CD14-positive monocyte (primary cell): Measurements from ENCODE around the gene PPFIBP1. TPM values are rescaled to one million over a fixed set of nuclear protein-coding genes. Genes with fewer than 3 reads are reported as not detected.

Experiments
- DNase-seq, 3 donors: peaks; one replicate each; pipeline ENCODE4 v3.0.0-alpha.2; 2011 to 2022
- H2AFZ ChIP-seq: 2 replicates; pipeline ENCODE4 v1.6.0; 2012; ENCODE audit warnings: mild to moderate bottlenecking, low read depth, low read length, inconsistent platforms; ENCODE audit not compliant: insufficient read depth, poor library complexity, severe bottlenecking
- H3K27ac ChIP-seq, 2 donors: 1 replicate in 1 of 2; 2 replicates in 1 of 2; pipeline ENCODE4 v1.5.1; 2012 to 2013; ENCODE audit warnings: low read length in 2 of 2, control low read depth in 1 of 2, inconsistent platforms in 1 of 2, low read depth in 1 of 2, mild to moderate bottlenecking in 1 of 2
- H3K27me3 ChIP-seq, 2 donors: one replicate each; pipeline versions ENCODE4 v1.6.0 to v1.6.1; 2011 to 2013; ENCODE audit warnings: low read length in 2 of 2; ENCODE audit not compliant: control insufficient read depth in 2 of 2, insufficient read depth in 2 of 2
- H3K36me3 ChIP-seq, 2 donors: replicated peaks in 1 of 2; 1 replicate in 1 of 2; 2 replicates in 1 of 2; pipeline versions ENCODE4 v1.5.1 to v1.6.1; 2012 to 2013; ENCODE audit warnings: low read length in 2 of 2, control low read depth in 1 of 2, inconsistent platforms in 1 of 2, mild to moderate bottlenecking in 1 of 2; ENCODE audit not compliant: insufficient read depth in 2 of 2, control insufficient read depth in 1 of 2
- H3K4me1 ChIP-seq, 2 donors: 1 replicate in 1 of 2; 2 replicates in 1 of 2; pipeline versions ENCODE4 v1.5.1 to v1.6.1; 2012 to 2013; ENCODE audit warnings: low read length in 2 of 2, control low read depth in 1 of 2, inconsistent platforms in 1 of 2, mild to moderate bottlenecking in 1 of 2, moderate library complexity in 1 of 2; ENCODE audit not compliant: insufficient read depth in 2 of 2, control insufficient read depth in 1 of 2
- H3K4me2 ChIP-seq: replicated peaks from 2 replicates; pipeline ENCODE3; 2012; ENCODE audit warnings: low read length, moderate library complexity, mild to moderate bottlenecking; ENCODE audit not compliant: poor library complexity, severe bottlenecking; ENCODE audit errors: extremely low read depth
- H3K4me3 ChIP-seq, 3 experiments: fragments of 200-600 bp in 1 of 3; sonication (generic) in 1 of 3; replicated peaks in 1 of 3; 1 replicate in 2 of 3; 2 replicates in 1 of 3; pipeline ENCODE4 v1.5.1; 2011 to 2013; ENCODE audit warnings: low read length in 3 of 3, mild to moderate bottlenecking in 3 of 3, control low read depth in 2 of 3, low read depth in 2 of 3, inconsistent platforms in 1 of 3, moderate library complexity in 1 of 3
- H3K79me2 ChIP-seq: 2 replicates; pipeline ENCODE4 v1.6.0; 2012; ENCODE audit warnings: mild to moderate bottlenecking, control low read depth, inconsistent platforms, low read length, moderate library complexity; ENCODE audit not compliant: insufficient read depth
- H3K9ac ChIP-seq: 2 replicates; pipeline ENCODE4 v1.6.0; 2017; ENCODE audit warnings: low read length, mild to moderate bottlenecking; ENCODE audit not compliant: insufficient read depth, poor library complexity, severe bottlenecking
- H3K9me3 ChIP-seq, 2 donors: replicated peaks in 1 of 2; 1 replicate in 1 of 2; 2 replicates in 1 of 2; pipeline versions ENCODE4 v1.5.1 to v1.6.1; 2012 to 2013; ENCODE audit warnings: low read length in 2 of 2, control low read depth in 1 of 2; ENCODE audit not compliant: control insufficient read depth in 1 of 2, insufficient read depth in 1 of 2
- H4K20me1 ChIP-seq: 2 replicates; pipeline ENCODE4 v1.6.0; 2012; ENCODE audit warnings: mild to moderate bottlenecking, low read length, control low read depth, moderate library complexity; ENCODE audit not compliant: insufficient read depth
- H3K27ac Mint-ChIP-seq, 7 donors: one replicate each; pipeline ENCODE4 v1.8.0; 2020; ENCODE audit warnings: mild to moderate bottlenecking in 7 of 7, mixed read lengths in 7 of 7, moderate library complexity in 6 of 7, inconsistent platforms in 2 of 7
- H3K27me3 Mint-ChIP-seq, 3 donors: one replicate each; pipeline ENCODE4 v1.8.0; 2021 to 2022; ENCODE audit warnings: low read depth in 3 of 3, mild to moderate bottlenecking in 3 of 3, mixed read lengths in 3 of 3, moderate library complexity in 3 of 3, inconsistent platforms in 1 of 3
- H3K36me3 Mint-ChIP-seq, 2 donors: one replicate each; pipeline ENCODE4 v1.8.0; 2020; ENCODE audit warnings: mixed read lengths in 2 of 2, inconsistent platforms in 1 of 2, mild to moderate bottlenecking in 1 of 2
- H3K4me1 Mint-ChIP-seq: one replicate; pipeline ENCODE4 v1.8.0; 2020; ENCODE audit warnings: mild to moderate bottlenecking, mixed read lengths
- H3K4me3 Mint-ChIP-seq, 2 donors: one replicate each; pipeline ENCODE4 v1.8.0; 2020; ENCODE audit warnings: mild to moderate bottlenecking in 2 of 2, mixed read lengths in 2 of 2, moderate library complexity in 1 of 2
- H3K9me3 Mint-ChIP-seq, 7 donors: one replicate each; pipeline ENCODE4 v1.8.0; 2020 to 2022; ENCODE audit warnings: mixed read lengths in 7 of 7, mild to moderate bottlenecking in 6 of 7, moderate library complexity in 6 of 7, inconsistent platforms in 2 of 7
- CTCF ChIP-seq: fragments of 200-600 bp; IDR thresholded peaks from one replicate; pipeline ENCODE4 v1.8.0; 2022; ENCODE audit warnings: antibody characterized with exemption, mild to moderate bottlenecking
- intact Hi-C, 2 donors: fragments of 100-400 bp; cut with micrococcal nuclease; formaldehyde crosslinking; loops; one replicate each; pipeline versions ENCODE4 v1.15.0 to v1.15.1; 2023
- polyA plus RNA-seq, 3 donors: library from polyadenylated mRNA; depleted of rRNA in 1 of 3; unstranded in 2 of 3; stranded (reverse) in 1 of 3; fragments of 300-500 nt in 2 of 3; fragments of >200 nt in 1 of 3; fragmentation: Illumina TruSeq in 2 of 3; gene quantifications; 1 replicate in 2 of 3; 2 replicates in 1 of 3; pipeline ENCODE4 v1.2.3, GENCODE V29; 2012 to 2021

The PPFIBP1 gene
- polyA plus RNA-seq, 3 donors, result 0.25 to 0.79 (median 0.53) TPM

- Histone ChIP-seq H3K9me3 (peaks cover 23 to 34% of the 10 kb centered on the region in 2 donors), H2AFZ (no peak overlapping the region), H3K4me2 (no peak overlapping the region), H3K9ac (no peak overlapping the region), H3K4me1 (no peaks in the 10 kb centered on the region), H3K27ac (no peak overlapping the region), H3K4me3 (no peak overlapping the region), H4K20me1 (no peaks in the 10 kb centered on the region), H3K79me2 (no peaks in the 10 kb centered on the region), H3K36me3 (no peaks in the 10 kb centered on the region), H3K27me3 (no peaks in the 10 kb centered on the region)
- Mint-ChIP-seq H3K27me3 (peaks cover 0 to 4% (median 0%) of the 10 kb centered on the region in 3 donors), H3K9me3 (peaks cover 26 to 43% (median 29%) of the 10 kb centered on the region in 7 donors), H3K36me3 (peaks cover 0 to 4% of the 10 kb centered on the region in 2 donors), H3K4me3 (no peak overlapping the region), H3K27ac (no peak overlapping the region), H3K4me1 (peaks cover 2% of the 10 kb centered on the region)
- no peak for DNase-seq
- intact Hi-C loops, result no loop called here
- no peak for TF ChIP-seq CTCF
These were observed 47.0 kb upstream of the PPFIBP1 start for GRCh38 chr12:27477049-27477448.

DNA sequence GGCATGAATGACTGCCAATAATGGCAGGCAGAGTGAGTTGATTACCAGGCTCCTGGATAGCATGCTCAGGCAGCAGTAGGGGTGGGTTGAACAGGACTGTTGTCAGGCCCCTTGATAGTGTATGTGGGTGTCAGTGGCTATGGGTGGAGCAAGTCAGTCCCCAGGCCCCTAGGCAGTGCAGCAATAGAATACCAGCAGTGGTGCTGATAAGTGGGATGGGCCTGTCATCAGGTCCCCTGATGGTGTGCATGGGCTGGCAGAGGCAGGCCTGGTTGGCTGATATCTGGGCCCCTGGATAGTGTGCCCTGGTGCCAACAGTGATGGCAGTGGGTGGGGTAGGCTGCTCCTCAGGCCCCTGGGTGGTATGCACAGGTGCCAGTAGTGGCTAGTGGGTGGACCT, 45.1 kb upstream of the PPFIBP1 start:
- no peak for TF ChIP-seq CTCF

More for the DNA sequence above, 45.1 kb upstream of the PPFIBP1 start:
- Histone ChIP-seq H3K27ac (no peak overlapping the region), H3K4me2 (no peak overlapping the region), H3K4me1 (no peaks in the 10 kb centered on the region), H3K9ac (no peak overlapping the region), H3K36me3 (no peaks in the 10 kb centered on the region), H3K27me3 (no peaks in the 10 kb centered on the region), H2AFZ (no peak overlapping the region), H4K20me1 (no peaks in the 10 kb centered on the region), H3K79me2 (no peaks in the 10 kb centered on the region), H3K9me3 (peaks cover 23 to 34% of the 10 kb centered on the region in 2 donors), H3K4me3 (no peak overlapping the region)
- Mint-ChIP-seq H3K4me1 (peaks cover 2% of the 10 kb centered on the region), H3K27me3 (peaks cover 0 to 2% (median 0%) of the 10 kb centered on the region in 3 donors), H3K36me3 (peaks cover 0 to 4% of the 10 kb centered on the region in 2 donors), H3K9me3 (peaks cover 26 to 43% (median 29%) of the 10 kb centered on the region in 7 donors), H3K27ac (no peak overlapping the region), H3K4me3 (no peak overlapping the region)
- intact Hi-C loops, result no loop called here
- DNase-seq, result no peak
